K562 (cell line): Measurements from ENCODE around the gene RNASEH2C. TPM values are rescaled to one million over a fixed set of nuclear protein-coding genes. Genes with fewer than 3 reads are reported as not detected.
A peak's percentile ranks its signal among the peaks of the same experiment; 100 is the strongest.

Source experiments
- ATAC-seq: fragments of 200-7000 bp; cut with Tn5 transposase; 3 replicates; pipeline ENCODE4 v1.9.1; 2020; ENCODE audit warnings: moderate library complexity
- BruUV-seq: library from RNA; stranded (reverse); fragments of 400-500 nt; replicated peaks from 2 replicates; lab custom pipeline; 2021; lab: Mats Ljungman, UMichigan
- CTCF ChIA-PET: fragments of 300-600 bp; formaldehyde crosslinking; extraction: SDS; loops from one replicate; lab custom pipeline; 2021; ENCODE audit warnings: low intra/inter-chr PET ratio; lab: Yijun Ruan, JAX
- POLR2A ChIA-PET: fragments of 300-600, 350-650 bp; sonication (Branson Sonifier 250); formaldehyde crosslinking; extraction: SDS; loops from one replicate; lab custom pipeline; 2021; ENCODE audit warnings: antibody characterized with exemption, inconsistent platforms; lab: Yijun Ruan, JAX
- DNase-seq, 4 experiments: peaks; one replicate each; pipeline versions ENCODE4 v3.0.0 to v3.0.0-alpha.2; 2011 to 2018; ENCODE audit warnings: low spot score in 3 of 4, mixed read lengths in 3 of 4; ENCODE audit errors: extremely low read depth in 1 of 4
- FAIRE-seq: peaks from 2 replicates; lab custom pipeline; 2011; peaks lifted over from hg19 to GRCh38; lab: Jason Lieb, UNC
- H2AFZ ChIP-seq: 2 replicates; pipeline ENCODE4 v1.6.0; 2011; ENCODE audit warnings: low read depth, low read length, control low read depth, inconsistent platforms
- H3K27ac ChIP-seq: fragments of 200-600 bp; 3 replicates; pipeline ENCODE4 v1.8.0; 2011; ENCODE audit warnings: low read depth, mild to moderate bottlenecking, control low read depth, inconsistent platforms, low read length, moderate library complexity, mixed read lengths; ENCODE audit errors: extremely low read depth
- H3K27me3 ChIP-seq, 2 experiments: fragments of 300-600 bp in 1 of 2; 2 replicates in 1 of 2; 3 replicates in 1 of 2; pipeline versions ENCODE4 v1.6.0 to v1.8.0; 2011; ENCODE audit warnings: inconsistent platforms in 2 of 2, low read length in 2 of 2, mild to moderate bottlenecking in 1 of 2, mixed read lengths in 1 of 2, moderate library complexity in 1 of 2; ENCODE audit not compliant: control insufficient read depth in 2 of 2, insufficient read depth in 2 of 2
- H3K36me3 ChIP-seq: fragments of 300-600 bp; 3 replicates; pipeline ENCODE4 v1.8.0; 2011; ENCODE audit warnings: mild to moderate bottlenecking, low read length, inconsistent platforms; ENCODE audit not compliant: control insufficient read depth, insufficient read depth
- H3K4me1 ChIP-seq, 2 experiments: fragments of 200-600 bp in 1 of 2; replicated peaks in 1 of 2; 2 replicates in 1 of 2; 3 replicates in 1 of 2; pipeline versions ENCODE4 v1.5.1 to v1.8.0; 2011; ENCODE audit warnings: inconsistent platforms in 2 of 2, low read length in 2 of 2, mild to moderate bottlenecking in 1 of 2, mixed read lengths in 1 of 2, moderate library complexity in 1 of 2; ENCODE audit not compliant: control insufficient read depth in 2 of 2, insufficient read depth in 2 of 2
- H3K4me2 ChIP-seq: 2 replicates; pipeline ENCODE4 v1.6.1; 2011; ENCODE audit warnings: low read length, control low read depth, inconsistent platforms, mixed read lengths; ENCODE audit not compliant: insufficient read depth
- H3K4me3 ChIP-seq: fragments of 200-600 bp; sonication (generic), shearing (Covaris generic); 2 replicates; pipeline ENCODE4 v1.5.1; 2016; ENCODE audit warnings: control low read depth, inconsistent platforms
- H3K79me2 ChIP-seq: fragments of 200-600 bp; 3 replicates; pipeline ENCODE4 v1.8.0; 2011; ENCODE audit warnings: low read length, inconsistent platforms; ENCODE audit not compliant: control insufficient read depth, insufficient read depth
- H3K9ac ChIP-seq, 2 experiments: 2 replicates each; pipeline versions ENCODE4 v1.6.0 to v1.6.1; 2011; ENCODE audit warnings: low read depth in 2 of 2, low read length in 2 of 2, control low read depth in 1 of 2, inconsistent platforms in 1 of 2, mild to moderate bottlenecking in 1 of 2, mixed read lengths in 1 of 2; ENCODE audit not compliant: insufficient read depth in 1 of 2
- H3K9me1 ChIP-seq: one replicate; pipeline ENCODE4 v1.6.0; 2011; ENCODE audit warnings: inconsistent platforms, mild to moderate bottlenecking, low read length, moderate library complexity; ENCODE audit not compliant: control insufficient read depth, insufficient read depth
- H3K9me3 ChIP-seq: replicated peaks from 2 replicates; pipeline ENCODE4 v1.5.1; 2011; ENCODE audit warnings: low read depth, low read length, inconsistent platforms; ENCODE audit not compliant: control insufficient read depth, insufficient read depth
- H4K20me1 ChIP-seq: replicated peaks from 2 replicates; pipeline ENCODE4 v1.6.1; 2011; ENCODE audit warnings: low read length, inconsistent platforms, mixed read lengths; ENCODE audit not compliant: control insufficient read depth, insufficient read depth
- BCL6 ChIP-seq: fragments of 250-450 bp; sonication (Bioruptor Pico); IDR thresholded peaks from 2 replicates; pipeline ENCODE4 v1.4.0; 2020
- ESRRA ChIP-seq: fragments of 450-650 bp; IDR thresholded peaks from 2 replicates; pipeline ENCODE4 v1.6.1; 2014; ENCODE audit warnings: low read depth, mild to moderate bottlenecking, moderate library complexity, borderline replicate concordance
- NEUROD1 ChIP-seq: fragments of 150-350 bp; IDR thresholded peaks from 2 replicates; pipeline ENCODE4 v1.6.1; 2014; ENCODE audit warnings: borderline replicate concordance, low read length, low read depth; ENCODE audit not compliant: partially characterized antibody
- NONO ChIP-seq, 2 experiments: fragments of 200-400 bp in 1 of 2; fragments of 450-650 bp in 1 of 2; formaldehyde crosslinking in 1 of 2; IDR thresholded peaks; 2 replicates each; pipeline ENCODE4 v1.6.1; 2017; ENCODE audit warnings: low read depth in 2 of 2, mild to moderate bottlenecking in 2 of 2, moderate library complexity in 2 of 2, low read length in 1 of 2
- RBM22 ChIP-seq: fragments of 200-400 bp; formaldehyde crosslinking; IDR thresholded peaks from 2 replicates; pipeline ENCODE4 v1.6.1; 2018; ENCODE audit warnings: low read length, low read depth; ENCODE audit not compliant: poor library complexity, severe bottlenecking
- ZNF212 ChIP-seq: fragments of 450-650 bp; formaldehyde crosslinking; IDR thresholded peaks from 2 replicates; pipeline ENCODE4 v1.4.0; 2020; ENCODE audit warnings: mild to moderate bottlenecking
- ZNF347 ChIP-seq: fragments of 450-650 bp; formaldehyde crosslinking; IDR thresholded peaks from 2 replicates; pipeline ENCODE4 v1.4.0; 2020; ENCODE audit warnings: low read depth, mild to moderate bottlenecking, moderate library complexity
- ZNF699 ChIP-seq: fragments of 250-450 bp; sonication (Bioruptor Pico); IDR thresholded peaks from 2 replicates; pipeline ENCODE4 v1.8.0; 2021; ENCODE audit warnings: mild to moderate bottlenecking, moderate library complexity; ENCODE audit not compliant: insufficient replicate concordance
- WGBS: fragments of 100-300 bp; shearing (Covaris generic); methylation state at CpG from one replicate; pipeline ENCODE4 v1.1.6; 2016; ENCODE audit warnings: low coverage, mixed read lengths; ENCODE audit not compliant: insufficient coverage; ENCODE audit errors: missing lambda C conversion rate; 5-methylcytosine and 5-hydroxymethylcytosine counted together
- in situ Hi-C: fragments of 300-500 bp; cut with MboI; formaldehyde crosslinking; loops from 4 replicates; pipeline ENCODE4 v1.15.0; 2018; ENCODE audit warnings: inconsistent platforms, mixed read lengths
- intact Hi-C: fragments of 100-400 bp; cut with micrococcal nuclease; formaldehyde crosslinking; loops from 2 replicates; pipeline ENCODE4 v1.14.2; 2022
- polyA plus RNA-seq, 8 experiments: library from polyadenylated mRNA; depleted of rRNA in 4 of 8; stranded (reverse) in 5 of 8; unstranded in 3 of 8; fragments of >200 nt; fragmentation: Nextera tagmentation in 2 of 8; fragmentation: Illumina TruSeq in 1 of 8; extraction: Ambion mirVana in 2 of 8; extraction: Trizol in 1 of 8; gene quantifications; 2 replicates each; pipeline versions ENCODE4 v1.2.1 to v1.2.3, GENCODE V29; 2011 to 2014; ENCODE audit warnings: inconsistent platforms in 1 of 8, missing spikeins in 1 of 8
- total RNA-seq, 7 experiments: library from RNA; depleted of rRNA in 6 of 7; stranded (reverse); fragments of >200 nt in 6 of 7; fragmentation: Illumina TruSeq in 2 of 7; extraction: Trizol in 2 of 7; gene quantifications; 2 replicates each; pipeline versions ENCODE4 v1.2.1 to v1.2.3, GENCODE V29; 2011 to 2021; ENCODE audit warnings: low replicate concordance in 1 of 7
- TF ChIP-seq, protein P1 (sequence below): fragments of 450-650 bp; IDR thresholded peaks from 2 replicates; pipeline ENCODE4 v1.6.1; 2016
- TF ChIP-seq, protein P2 (sequence below): sonication (generic); formaldehyde crosslinking; IDR thresholded peaks from 2 replicates; pipeline ENCODE4 v1.8.0; 2022; ENCODE audit warnings: mild to moderate bottlenecking, missing genetic modification reagents
- TF ChIP-seq, protein P3 (sequence below): sonication (generic); formaldehyde crosslinking; IDR thresholded peaks from 2 replicates; pipeline ENCODE4 v1.8.1; 2023; ENCODE audit warnings: mild to moderate bottlenecking, missing genetic modification reagents, moderate library complexity
- TF ChIP-seq, protein P4 (sequence below): fragments of 450-650 bp; IDR thresholded peaks from 2 replicates; pipeline ENCODE4 v1.6.1; 2014; ENCODE audit warnings: low read depth, mild to moderate bottlenecking, moderate library complexity, borderline replicate concordance
- TF ChIP-seq, protein P5 (sequence below): fragments of 250-450 bp; sonication (Bioruptor Pico); IDR thresholded peaks from 2 replicates; pipeline ENCODE4 v1.8.0; 2021; ENCODE audit warnings: borderline replicate concordance, mild to moderate bottlenecking, moderate library complexity; ENCODE audit not compliant: poor library complexity, severe bottlenecking

The RNASEH2C gene
- total and polyA plus RNA-seq, 9 of the 15 experiments (the other 6 are each of a cell fraction or from before 2014, with no cell fraction given), result 5.4 to 78.2 (median 15.6) TPM

DNA sequence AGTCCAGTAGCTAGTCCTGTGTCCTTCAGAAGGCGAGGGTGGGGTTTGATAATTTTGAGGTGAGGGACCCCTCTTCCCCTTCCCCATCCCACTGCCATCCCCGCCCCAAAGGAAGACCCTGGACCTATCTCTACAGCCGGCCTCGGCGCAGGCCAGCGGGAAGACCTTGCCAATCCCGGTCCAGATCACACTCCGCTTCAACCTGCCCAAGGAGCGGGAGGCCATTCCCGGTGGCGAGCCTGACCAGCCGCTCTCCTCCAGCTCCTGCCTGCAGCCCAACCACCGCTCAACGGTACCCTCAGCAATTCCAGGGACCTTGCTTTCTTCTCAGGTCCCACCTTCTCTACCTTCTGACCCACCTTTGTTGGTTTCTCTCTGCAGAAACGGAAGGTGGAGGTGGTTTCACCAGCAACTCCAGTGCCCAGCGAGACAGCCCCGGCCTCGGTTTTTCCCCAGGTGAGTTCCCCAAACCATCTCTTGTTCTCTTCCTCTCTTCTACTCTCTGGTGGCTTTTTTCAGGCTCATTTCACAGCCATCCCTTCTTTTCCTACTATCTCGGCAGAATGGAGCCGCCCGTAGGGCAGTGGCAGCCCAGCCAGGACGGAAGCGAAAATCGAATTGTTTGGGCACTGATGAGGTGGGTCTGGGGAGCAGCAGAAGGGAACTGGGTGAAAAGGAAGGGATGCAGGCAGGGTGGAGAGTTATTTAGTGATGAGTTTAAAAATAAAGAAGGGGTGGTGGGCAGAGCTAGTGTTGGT is 7.2 kb downstream of the RNASEH2C start (continued):
- TF ChIP-seq, protein P1, sequence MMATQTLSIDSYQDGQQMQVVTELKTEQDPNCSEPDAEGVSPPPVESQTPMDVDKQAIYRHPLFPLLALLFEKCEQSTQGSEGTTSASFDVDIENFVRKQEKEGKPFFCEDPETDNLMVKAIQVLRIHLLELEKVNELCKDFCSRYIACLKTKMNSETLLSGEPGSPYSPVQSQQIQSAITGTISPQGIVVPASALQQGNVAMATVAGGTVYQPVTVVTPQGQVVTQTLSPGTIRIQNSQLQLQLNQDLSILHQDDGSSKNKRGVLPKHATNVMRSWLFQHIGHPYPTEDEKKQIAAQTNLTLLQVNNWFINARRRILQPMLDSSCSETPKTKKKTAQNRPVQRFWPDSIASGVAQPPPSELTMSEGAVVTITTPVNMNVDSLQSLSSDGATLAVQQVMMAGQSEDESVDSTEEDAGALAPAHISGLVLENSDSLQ, result no peak
- TF ChIP-seq, protein P2, sequence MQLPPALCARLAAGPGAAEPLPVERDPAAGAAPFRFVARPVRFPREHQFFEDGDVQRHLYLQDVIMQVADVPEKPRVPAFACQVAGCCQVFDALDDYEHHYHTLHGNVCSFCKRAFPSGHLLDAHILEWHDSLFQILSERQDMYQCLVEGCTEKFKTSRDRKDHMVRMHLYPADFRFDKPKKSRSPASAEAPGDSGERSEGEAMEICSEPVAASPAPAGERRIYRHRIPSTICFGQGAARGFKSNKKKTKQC (CRISPR knock-in tag), result no peak
- no peak for TF ChIP-seq NONO (IDR thresholded peaks at IDR 0.05; ENCODE audit: low read depth in 2 of 2, low read length in 1 of 2)
- TF ChIP-seq, all 486 proteins: peak for 2

DNA sequence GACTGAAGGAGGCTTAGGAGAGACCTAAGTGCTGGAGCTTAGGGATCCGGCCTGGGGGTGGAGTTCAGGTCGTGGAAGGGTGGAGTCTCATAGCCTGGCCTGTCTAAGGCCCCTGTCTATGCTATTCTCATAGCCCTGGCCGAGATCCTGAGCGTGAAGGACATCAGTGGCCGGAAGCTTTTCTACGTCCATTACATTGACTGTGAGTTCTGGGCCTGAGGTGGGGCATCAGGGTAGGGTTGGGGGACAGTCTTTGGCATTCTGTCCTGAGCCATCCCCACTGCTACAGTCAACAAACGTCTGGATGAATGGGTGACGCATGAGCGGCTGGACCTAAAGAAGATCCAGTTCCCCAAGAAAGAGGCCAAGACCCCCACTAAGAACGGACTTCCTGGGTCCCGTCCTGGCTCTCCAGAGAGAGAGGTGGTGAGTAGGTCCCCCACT is 7.9 kb downstream of the RNASEH2C start:
- DNase-seq, result no peak
- Histone ChIP-seq H4K20me1 (peaks cover 5% of the 10 kb centered on the region; the same call in 1 of the 2 replicates), H3K9ac (peak overlapping the region; percentile 87 to 96), H3K9me1 (no peaks in the 10 kb centered on the region), H3K27me3 (no peaks in the 10 kb centered on the region), H3K9me3 (no peaks in the 10 kb centered on the region), H2AFZ (peak overlapping the region; percentile 22; the same call in 1 of the 2 replicates), H3K27ac (peak overlapping the region; percentile 98), H3K4me3 (peak overlapping the region; percentile 59), H3K4me2 (peak overlapping the region; percentile 90), H3K36me3 (peaks cover 50% of the 10 kb centered on the region), H3K79me2 (peaks cover 10% of the 10 kb centered on the region), H3K4me1 (peaks cover 17 to 28% of the 10 kb centered on the region in 2 experiments)
- 31% methylated on average over 11 of the region's 11 CpGs for WGBS
- CTCF ChIA-PET, result interaction anchor here (2.3 to 3.9 kb wide), 2 partner anchors 106 to 277 kb away, joined by 19 to 45 read pairs; no protein-coding TSS in a partner anchor
- POLR2A ChIA-PET, result interaction anchor here (0.6 to 2.0 kb wide), 14 partner anchors 8 to 307 kb away, joined by 3 to 32 read pairs (median 4); partner anchors contain the start of genes CFL1, FOSL1, MALAT1 and MUS81
- BruUV-seq, result TSS peak; percentile 69
- peak; percentile 89 for FAIRE-seq
- in situ Hi-C loops (loop anchor here (5.0 to 10.0 kb wide), 2 partner anchors 110 to 282 kb away; no protein-coding TSS in a partner anchor), intact Hi-C loops (loop anchor here (5.0 kb wide), 2 partner anchors 60 to 175 kb away; partner anchors contain the start of gene FIBP)
- no peak for ATAC-seq
- TF ChIP-seq NEUROD1, result peak; percentile 62
- no peak for TF ChIP-seq ZNF699
- no peak for TF ChIP-seq BCL6
- TF ChIP-seq ESRRA, result no peak
- no peak for TF ChIP-seq ZNF347 (CRISPR knock-in tag)
- TF ChIP-seq, protein P3, sequence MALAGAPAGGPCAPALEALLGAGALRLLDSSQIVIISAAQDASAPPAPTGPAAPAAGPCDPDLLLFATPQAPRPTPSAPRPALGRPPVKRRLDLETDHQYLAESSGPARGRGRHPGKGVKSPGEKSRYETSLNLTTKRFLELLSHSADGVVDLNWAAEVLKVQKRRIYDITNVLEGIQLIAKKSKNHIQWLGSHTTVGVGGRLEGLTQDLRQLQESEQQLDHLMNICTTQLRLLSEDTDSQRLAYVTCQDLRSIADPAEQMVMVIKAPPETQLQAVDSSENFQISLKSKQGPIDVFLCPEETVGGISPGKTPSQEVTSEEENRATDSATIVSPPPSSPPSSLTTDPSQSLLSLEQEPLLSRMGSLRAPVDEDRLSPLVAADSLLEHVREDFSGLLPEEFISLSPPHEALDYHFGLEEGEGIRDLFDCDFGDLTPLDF (CRISPR knock-in tag), result no peak
- TF ChIP-seq RBM22, result no peak
- TF ChIP-seq, protein P4, sequence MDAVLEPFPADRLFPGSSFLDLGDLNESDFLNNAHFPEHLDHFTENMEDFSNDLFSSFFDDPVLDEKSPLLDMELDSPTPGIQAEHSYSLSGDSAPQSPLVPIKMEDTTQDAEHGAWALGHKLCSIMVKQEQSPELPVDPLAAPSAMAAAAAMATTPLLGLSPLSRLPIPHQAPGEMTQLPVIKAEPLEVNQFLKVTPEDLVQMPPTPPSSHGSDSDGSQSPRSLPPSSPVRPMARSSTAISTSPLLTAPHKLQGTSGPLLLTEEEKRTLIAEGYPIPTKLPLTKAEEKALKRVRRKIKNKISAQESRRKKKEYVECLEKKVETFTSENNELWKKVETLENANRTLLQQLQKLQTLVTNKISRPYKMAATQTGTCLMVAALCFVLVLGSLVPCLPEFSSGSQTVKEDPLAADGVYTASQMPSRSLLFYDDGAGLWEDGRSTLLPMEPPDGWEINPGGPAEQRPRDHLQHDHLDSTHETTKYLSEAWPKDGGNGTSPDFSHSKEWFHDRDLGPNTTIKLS, result no peak
- TF ChIP-seq, protein P5, sequence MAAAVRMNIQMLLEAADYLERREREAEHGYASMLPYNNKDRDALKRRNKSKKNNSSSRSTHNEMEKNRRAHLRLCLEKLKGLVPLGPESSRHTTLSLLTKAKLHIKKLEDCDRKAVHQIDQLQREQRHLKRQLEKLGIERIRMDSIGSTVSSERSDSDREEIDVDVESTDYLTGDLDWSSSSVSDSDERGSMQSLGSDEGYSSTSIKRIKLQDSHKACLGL (CRISPR knock-in tag), result no peak
- no peak for TF ChIP-seq ZNF212 (CRISPR knock-in tag)
